ENCODE data around the gene PATZ1.

- TF ChIP-seq, protein P1, sequence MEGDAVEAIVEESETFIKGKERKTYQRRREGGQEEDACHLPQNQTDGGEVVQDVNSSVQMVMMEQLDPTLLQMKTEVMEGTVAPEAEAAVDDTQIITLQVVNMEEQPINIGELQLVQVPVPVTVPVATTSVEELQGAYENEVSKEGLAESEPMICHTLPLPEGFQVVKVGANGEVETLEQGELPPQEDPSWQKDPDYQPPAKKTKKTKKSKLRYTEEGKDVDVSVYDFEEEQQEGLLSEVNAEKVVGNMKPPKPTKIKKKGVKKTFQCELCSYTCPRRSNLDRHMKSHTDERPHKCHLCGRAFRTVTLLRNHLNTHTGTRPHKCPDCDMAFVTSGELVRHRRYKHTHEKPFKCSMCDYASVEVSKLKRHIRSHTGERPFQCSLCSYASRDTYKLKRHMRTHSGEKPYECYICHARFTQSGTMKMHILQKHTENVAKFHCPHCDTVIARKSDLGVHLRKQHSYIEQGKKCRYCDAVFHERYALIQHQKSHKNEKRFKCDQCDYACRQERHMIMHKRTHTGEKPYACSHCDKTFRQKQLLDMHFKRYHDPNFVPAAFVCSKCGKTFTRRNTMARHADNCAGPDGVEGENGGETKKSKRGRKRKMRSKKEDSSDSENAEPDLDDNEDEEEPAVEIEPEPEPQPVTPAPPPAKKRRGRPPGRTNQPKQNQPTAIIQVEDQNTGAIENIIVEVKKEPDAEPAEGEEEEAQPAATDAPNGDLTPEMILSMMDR (IDR thresholded peaks at IDR 0.05), result no peak
- TF ChIP-seq ETV6 (CRISPR knock-in tag; IDR thresholded peaks at IDR 0.05) (no peak), ATF1 (CRISPR knock-in tag; IDR thresholded peaks at IDR 0.05) (no peak), NR2C2 (CRISPR knock-in tag; IDR thresholded peaks at IDR 0.05) (no peak), FOXK1 (CRISPR knock-in tag; IDR thresholded peaks at IDR 0.05) (no peak), PREB (CRISPR knock-in tag; IDR thresholded peaks at IDR 0.05; ENCODE audit: borderline replicate concordance) (no peak), ZNF232 (CRISPR knock-in tag; IDR thresholded peaks at IDR 0.05) (no peak), SP1 (CRISPR knock-in tag; conservative IDR thresholded peaks at IDR 0.05) (no peak), HMGXB4 (CRISPR knock-in tag; IDR thresholded peaks at IDR 0.05) (no peak), TCF7 (CRISPR knock-in tag; IDR thresholded peaks at IDR 0.05; ENCODE audit: low read depth) (no peak)
Measured at GRCh38 chr22:31339148-31339832, 6.9 kb downstream of the PATZ1 start.

Measured in WTC11 (cell line).